SK-MEL-5 (cell line): ENCODE results near the gene PIWIL1. TPM values are rescaled to one million over a fixed set of nuclear protein-coding genes. Genes with fewer than 3 reads are reported as not detected.

Experiments
- DNase-seq: peaks from one replicate; pipeline ENCODE4 v3.0.0-alpha.2; 2016; ENCODE audit warnings: low read depth, low spot score
- in situ Hi-C: cut with HindIII; loops from 2 replicates; pipeline ENCODE4 v1.10.0; 2016; ENCODE audit warnings: low sequenced_read_pairs, high pct_unique_total_duplicates, low pct_unique_long_range_greater_than_20kb
- total RNA-seq: library from RNA; depleted of rRNA; stranded (reverse); fragments of >200 nt; shearing (Covaris generic); gene quantifications from 2 replicates; pipeline ENCODE4 v1.2.3, GENCODE V29; 2014; rRNA removed

PIWIL1 gene
- total RNA-seq, 1 experiment from 2014 or later: not detected

DNA sequence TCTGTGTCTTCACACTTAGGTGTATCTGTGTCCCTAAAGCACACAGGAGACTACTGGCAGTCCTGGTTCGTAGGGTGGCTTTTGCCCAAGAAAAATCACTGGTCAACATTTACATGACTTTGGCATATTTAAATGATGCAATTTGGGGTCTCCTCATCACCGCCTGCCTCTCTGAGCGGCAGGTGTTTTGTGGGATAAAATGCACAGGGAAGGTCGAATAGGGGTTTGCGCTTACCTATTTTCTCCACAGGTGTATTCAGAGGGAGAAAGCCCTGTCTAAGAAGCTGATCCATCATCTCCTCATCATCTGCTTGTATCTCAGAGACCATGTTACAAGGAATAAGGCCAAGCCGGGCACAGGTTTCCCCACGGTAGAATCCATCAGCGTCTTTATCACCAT lies 74.7 kb downstream of the PIWIL1 start:
- in situ Hi-C loops: no loop called here

DNA sequence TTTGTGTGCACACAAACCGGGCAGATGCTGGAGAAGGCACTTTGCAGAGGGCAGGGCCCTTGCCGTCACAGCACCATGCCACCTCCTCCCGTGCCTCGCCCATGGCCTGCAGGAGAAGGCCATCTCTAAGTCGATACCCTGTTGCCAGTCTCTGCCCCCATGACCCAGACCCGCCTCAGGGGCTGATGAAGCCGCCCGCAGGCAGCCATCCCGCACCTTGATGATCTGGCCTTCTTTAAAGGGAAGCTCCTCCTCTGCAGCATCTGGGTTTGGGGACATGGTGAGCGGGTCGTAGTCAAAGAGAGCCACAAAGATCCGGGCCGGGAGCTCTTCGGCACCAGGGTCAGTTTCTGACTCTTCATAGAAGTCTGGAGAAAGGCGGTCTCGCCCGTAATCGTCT lies 76.2 kb downstream of the PIWIL1 start:
- in situ Hi-C loops: no loop called here
- no peak for DNase-seq

More for the DNA sequence above, 74.7 kb downstream of the PIWIL1 start:
- DNase-seq: no peak

DNA sequence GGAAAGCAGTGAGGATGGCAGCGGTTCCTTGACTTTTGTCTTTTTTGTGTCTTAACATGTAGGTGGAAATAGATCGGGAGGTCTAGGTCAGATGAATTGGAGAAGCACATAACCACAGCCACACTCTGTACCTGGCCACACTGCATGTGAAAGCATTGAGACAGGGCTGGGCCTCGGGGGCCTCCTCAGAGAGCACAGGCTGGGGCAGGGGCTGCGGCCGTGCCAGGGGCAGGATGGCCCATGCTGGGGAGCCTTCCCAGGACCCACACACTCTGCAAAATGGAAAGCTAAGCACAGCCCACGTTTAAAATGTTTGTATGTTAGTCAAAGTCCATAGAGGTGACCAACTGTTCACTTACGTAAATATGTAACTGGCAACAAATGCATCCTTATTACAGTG lies 76.7 kb downstream of the PIWIL1 start:
- no peak for DNase-seq
- in situ Hi-C loops: no loop called here

DNA sequence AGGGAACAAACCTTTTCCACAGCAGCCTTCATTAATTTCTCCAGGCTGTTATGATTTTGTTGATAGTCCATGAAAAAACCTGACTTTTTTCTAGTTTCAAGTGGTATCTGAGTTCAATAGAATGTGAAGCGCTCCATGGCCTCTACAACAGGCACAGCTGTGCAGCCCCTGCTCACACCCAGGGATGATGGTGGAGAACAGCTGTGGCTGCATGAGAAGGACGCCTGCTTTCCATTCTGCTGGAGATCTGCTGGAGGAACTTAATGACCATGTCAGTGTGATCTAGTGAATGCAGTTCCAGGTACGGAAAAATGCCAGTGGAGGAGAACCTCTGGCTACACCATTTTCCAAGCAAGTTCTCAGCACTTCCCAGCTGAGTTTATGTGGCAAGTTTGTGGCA lies 80.6 kb downstream of the PIWIL1 start:
- no peak for DNase-seq
- in situ Hi-C loops: no loop called here

DNA sequence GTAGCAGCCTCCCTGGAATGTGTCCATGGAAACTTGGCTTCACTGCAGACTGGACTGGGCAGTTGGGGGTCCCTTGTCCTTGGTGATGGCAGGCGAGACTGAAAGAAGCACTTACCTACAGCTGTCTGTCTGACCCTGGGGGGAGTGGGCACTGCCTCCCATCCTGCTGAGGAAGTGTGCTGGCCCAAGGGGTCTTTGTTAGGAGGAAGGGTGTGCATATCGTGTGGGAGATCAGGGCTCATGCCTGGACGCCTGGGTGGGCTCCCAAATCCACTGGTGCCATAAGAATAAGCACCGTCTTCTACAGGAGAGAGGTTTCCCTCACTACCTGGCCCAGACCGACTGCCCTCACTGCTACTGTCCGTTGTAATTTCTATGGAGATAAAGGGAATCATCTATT lies 81.4 kb downstream of the PIWIL1 start:
- no peak for DNase-seq
- in situ Hi-C loops: no loop called here

DNA sequence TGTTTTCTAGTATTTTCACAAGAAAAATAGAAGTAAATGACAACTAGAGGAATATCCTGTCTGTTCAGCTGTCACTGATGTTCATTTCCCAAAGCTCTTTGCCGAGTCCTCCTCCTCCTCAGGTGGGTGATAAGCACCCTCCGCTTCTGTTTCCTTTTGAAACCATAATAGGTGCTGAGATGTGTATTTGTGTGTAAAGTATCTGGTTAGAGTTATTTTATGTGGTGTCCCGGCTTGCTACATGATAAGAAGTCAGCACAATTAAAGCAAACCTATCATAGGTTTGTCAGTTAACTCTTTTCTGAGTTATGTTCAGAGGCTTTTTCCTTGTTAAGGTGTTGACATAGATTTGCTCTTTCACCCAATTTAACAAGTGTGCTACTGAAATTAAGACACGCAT lies 82.4 kb downstream of the PIWIL1 start:
- no peak for DNase-seq
- in situ Hi-C loops: no loop called here

DNA sequence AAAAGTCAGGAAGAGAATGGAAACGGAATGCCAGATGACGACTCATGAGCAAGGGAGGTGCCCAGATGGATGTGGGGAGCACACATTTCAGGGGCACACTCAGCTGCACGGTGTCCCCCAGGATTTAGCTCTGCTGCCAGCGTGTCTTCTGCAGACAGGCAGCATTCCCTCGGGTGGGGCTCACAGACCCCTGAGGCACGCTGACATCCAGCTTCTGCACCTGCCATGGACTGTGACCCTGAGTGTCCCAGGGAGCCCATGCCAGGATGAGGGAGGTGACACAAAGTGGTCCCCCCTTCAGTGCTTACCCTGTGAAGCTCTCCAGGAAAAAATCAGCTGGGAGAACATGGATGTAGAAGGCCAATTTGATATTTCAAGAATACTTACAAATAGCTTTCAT lies 84.2 kb downstream of the PIWIL1 start:
- in situ Hi-C loops: no loop called here
- DNase-seq: no peak

Other genes with a start within 250 kb of the PIWIL1 start
- not detected in 2 replicates for gene FZD10, start 175.4 kb upstream of the PIWIL1 start, total RNA-seq